ENCODE measurements around the gene EMID1. TPM values are rescaled to one million over a fixed set of nuclear protein-coding genes. Genes with fewer than 3 reads are reported as not detected.

The EMID1 gene
- 0.26 and 0.32 TPM in 2 replicates for total RNA-seq (2014; rRNA removed; shearing (Covaris generic); ENCODE audit: low replicate concordance)

- Histone ChIP-seq H3K4me3 (ENCODE audit: low read length) (no peak within 1 kb of the TSS), H3K9me3 (ENCODE audit: low read length) (no peaks in the 10 kb centered on the region), H3K79me2 (ENCODE audit: low read length) (no peaks in the 10 kb centered on the region), H3K9me2 (replicated peaks; ENCODE audit: insufficient read depth, low read length) (no peaks in the 10 kb centered on the region), H3K27ac (ENCODE audit: low read length) (no peak within 1 kb of the TSS), H3K4me2 (ENCODE audit: low read depth, low read length, poor library complexity, severe bottlenecking) (no peak within 1 kb of the TSS), H3K36me3 (ENCODE audit: insufficient read depth, low read length) (no peaks in the 10 kb centered on the region), H2AFZ (ENCODE audit: low read length) (no peak within 1 kb of the TSS), H4K20me1 (ENCODE audit: insufficient read depth, low read depth, low read length) (peaks cover 18% of the 10 kb centered on the region; the same call in 1 of the 2 replicates), H3K27me3 (ENCODE audit: low read length) (no peaks in the 10 kb centered on the region), H3K4me1 (ENCODE audit: low read length) (peaks cover 19% of the 10 kb centered on the region), H3K9ac (ENCODE audit: low read length) (no peak within 1 kb of the TSS)
- no peak for DNase-seq
These were observed at the start of gene EMID1 for GRCh38 chr22:29205594-29206371. TSS of gene EMID1 (plus strand) at chr22:29205896. CDS start at chr22:29206039, 143 bp downstream.

GRCh38 chr22:29155966-29156365 lies 49.7 kb upstream of the EMID1 start:
- Histone ChIP-seq H3K36me3 (ENCODE audit: insufficient read depth, low read length) (no peaks in the 10 kb centered on the region), H3K27ac (ENCODE audit: low read length) (no peak overlapping the region), H3K9ac (ENCODE audit: low read length) (no peak overlapping the region), H3K79me2 (ENCODE audit: low read length) (no peaks in the 10 kb centered on the region), H3K4me1 (ENCODE audit: low read length) (no peaks in the 10 kb centered on the region), H3K4me2 (ENCODE audit: low read depth, low read length, poor library complexity, severe bottlenecking) (no peak overlapping the region), H4K20me1 (ENCODE audit: insufficient read depth, low read depth, low read length) (no peaks in the 10 kb centered on the region), H3K4me3 (ENCODE audit: low read length) (no peak overlapping the region), H3K9me3 (ENCODE audit: low read length) (no peaks in the 10 kb centered on the region), H2AFZ (ENCODE audit: low read length) (no peak overlapping the region), H3K9me2 (replicated peaks; ENCODE audit: insufficient read depth, low read length) (no peaks in the 10 kb centered on the region), H3K27me3 (ENCODE audit: low read length) (no peaks in the 10 kb centered on the region)
- DNase-seq: no peak

- H3K36me3 ChIP-seq (ENCODE audit: insufficient read depth, low read length): no peaks in the 10 kb centered on the region
- no peak overlapping the region for H3K4me2 ChIP-seq (ENCODE audit: low read depth, low read length, poor library complexity, severe bottlenecking)
- no peaks in the 10 kb centered on the region for H4K20me1 ChIP-seq (ENCODE audit: insufficient read depth, low read depth, low read length)
- DNase-seq: peak; percentile 69
- no peak overlapping the region for H3K4me3 ChIP-seq (ENCODE audit: low read length)
- no peaks in the 10 kb centered on the region for H3K27me3 ChIP-seq (ENCODE audit: low read length)
- no peak overlapping the region for H3K9ac ChIP-seq (ENCODE audit: low read length)
- no peaks in the 10 kb centered on the region for H3K9me2 ChIP-seq (replicated peaks; ENCODE audit: insufficient read depth, low read length)
- no peaks in the 10 kb centered on the region for H3K9me3 ChIP-seq (ENCODE audit: low read length)
- H3K4me1 ChIP-seq (ENCODE audit: low read length): no peaks in the 10 kb centered on the region
- no peak overlapping the region for H2AFZ ChIP-seq (ENCODE audit: low read length)
- no peaks in the 10 kb centered on the region for H3K79me2 ChIP-seq (ENCODE audit: low read length)
- no peak overlapping the region for H3K27ac ChIP-seq (ENCODE audit: low read length)
These were observed 49.2 kb upstream of the EMID1 start for GRCh38 chr22:29156507-29156906.

GRCh38 chr22:29157759-29158535 lies 47.7 kb upstream of the EMID1 start:
- Histone ChIP-seq H3K4me2 (ENCODE audit: low read depth, low read length, poor library complexity, severe bottlenecking) (no peak overlapping the region), H3K4me1 (ENCODE audit: low read length) (no peaks in the 10 kb centered on the region), H2AFZ (ENCODE audit: low read length) (no peak overlapping the region), H3K36me3 (ENCODE audit: insufficient read depth, low read length) (no peaks in the 10 kb centered on the region), H3K79me2 (ENCODE audit: low read length) (no peaks in the 10 kb centered on the region), H4K20me1 (ENCODE audit: insufficient read depth, low read depth, low read length) (no peaks in the 10 kb centered on the region), H3K9ac (ENCODE audit: low read length) (no peak overlapping the region), H3K27me3 (ENCODE audit: low read length) (no peaks in the 10 kb centered on the region), H3K4me3 (ENCODE audit: low read length) (no peak overlapping the region), H3K9me2 (replicated peaks; ENCODE audit: insufficient read depth, low read length) (no peaks in the 10 kb centered on the region), H3K27ac (ENCODE audit: low read length) (no peak overlapping the region), H3K9me3 (ENCODE audit: low read length) (no peaks in the 10 kb centered on the region)
- peak; percentile 60 for DNase-seq

- H3K9me3 ChIP-seq (ENCODE audit: low read length): no peaks in the 10 kb centered on the region
- H3K36me3 ChIP-seq (ENCODE audit: insufficient read depth, low read length): no peaks in the 10 kb centered on the region
- no peaks in the 10 kb centered on the region for H3K79me2 ChIP-seq (ENCODE audit: low read length)
- no peaks in the 10 kb centered on the region for H3K9me2 ChIP-seq (replicated peaks; ENCODE audit: insufficient read depth, low read length)
- H3K27ac ChIP-seq (ENCODE audit: low read length): no peak overlapping the region
- H4K20me1 ChIP-seq (ENCODE audit: insufficient read depth, low read depth, low read length): no peaks in the 10 kb centered on the region
- H3K27me3 ChIP-seq (ENCODE audit: low read length): no peaks in the 10 kb centered on the region
- no peak for DNase-seq
- no peak overlapping the region for H3K9ac ChIP-seq (ENCODE audit: low read length)
- H2AFZ ChIP-seq (ENCODE audit: low read length): no peak overlapping the region
- no peak overlapping the region for H3K4me3 ChIP-seq (ENCODE audit: low read length)
- no peaks in the 10 kb centered on the region for H3K4me1 ChIP-seq (ENCODE audit: low read length)
- no peak overlapping the region for H3K4me2 ChIP-seq (ENCODE audit: low read depth, low read length, poor library complexity, severe bottlenecking)
These were observed 47.1 kb upstream of the EMID1 start for GRCh38 chr22:29158546-29158945.

- Histone ChIP-seq H3K4me2 (ENCODE audit: low read depth, low read length, poor library complexity, severe bottlenecking) (no peak overlapping the region), H3K4me3 (ENCODE audit: low read length) (no peak overlapping the region), H3K27me3 (ENCODE audit: low read length) (no peaks in the 10 kb centered on the region)
These were observed 41.9 kb upstream of the EMID1 start for GRCh38 chr22:29163808-29164207.

GRCh38 chr22:29165321-29166060 lies 40.2 kb upstream of the EMID1 start:
- no peaks in the 10 kb centered on the region for H3K9me2 ChIP-seq (replicated peaks; ENCODE audit: insufficient read depth, low read length)
- no peak overlapping the region for H2AFZ ChIP-seq (ENCODE audit: low read length)
- no peaks in the 10 kb centered on the region for H3K27me3 ChIP-seq (ENCODE audit: low read length)
- H3K79me2 ChIP-seq (ENCODE audit: low read length): no peaks in the 10 kb centered on the region
- no peak for DNase-seq
- H3K27ac ChIP-seq (ENCODE audit: low read length): no peak overlapping the region
- no peaks in the 10 kb centered on the region for H4K20me1 ChIP-seq (ENCODE audit: insufficient read depth, low read depth, low read length)
- no peaks in the 10 kb centered on the region for H3K36me3 ChIP-seq (ENCODE audit: insufficient read depth, low read length)
- no peak overlapping the region for H3K4me3 ChIP-seq (ENCODE audit: low read length)
- H3K4me2 ChIP-seq (ENCODE audit: low read depth, low read length, poor library complexity, severe bottlenecking): no peak overlapping the region
- peaks cover 19% of the 10 kb centered on the region for H3K4me1 ChIP-seq (ENCODE audit: low read length)
- H3K9ac ChIP-seq (ENCODE audit: low read length): no peak overlapping the region
- H3K9me3 ChIP-seq (ENCODE audit: low read length): no peaks in the 10 kb centered on the region

More at GRCh38 chr22:29163808-29164207, 41.9 kb upstream of the EMID1 start:
- peaks cover 19% of the 10 kb centered on the region for H3K4me1 ChIP-seq (ENCODE audit: low read length)
- no peak overlapping the region for H3K9ac ChIP-seq (ENCODE audit: low read length)
- no peaks in the 10 kb centered on the region for H3K9me2 ChIP-seq (replicated peaks; ENCODE audit: insufficient read depth, low read length)
- no peaks in the 10 kb centered on the region for H3K36me3 ChIP-seq (ENCODE audit: insufficient read depth, low read length)
- no peak overlapping the region for H2AFZ ChIP-seq (ENCODE audit: low read length)
- H3K79me2 ChIP-seq (ENCODE audit: low read length): no peaks in the 10 kb centered on the region
- no peak for DNase-seq
- no peaks in the 10 kb centered on the region for H3K9me3 ChIP-seq (ENCODE audit: low read length)
- no peak overlapping the region for H3K27ac ChIP-seq (ENCODE audit: low read length)
- no peaks in the 10 kb centered on the region for H4K20me1 ChIP-seq (ENCODE audit: insufficient read depth, low read depth, low read length)

GRCh38 chr22:29166180-29166579 lies 39.5 kb upstream of the EMID1 start:
- Histone ChIP-seq H3K4me2 (ENCODE audit: low read depth, low read length, poor library complexity, severe bottlenecking) (no peak overlapping the region), H3K9me2 (replicated peaks; ENCODE audit: insufficient read depth, low read length) (no peaks in the 10 kb centered on the region)

More at GRCh38 chr22:29166180-29166579, 39.5 kb upstream of the EMID1 start:
- Histone ChIP-seq H2AFZ (ENCODE audit: low read length) (no peak overlapping the region), H4K20me1 (ENCODE audit: insufficient read depth, low read depth, low read length) (no peaks in the 10 kb centered on the region), H3K4me1 (ENCODE audit: low read length) (peaks cover 19% of the 10 kb centered on the region), H3K27ac (ENCODE audit: low read length) (no peak overlapping the region), H3K4me3 (ENCODE audit: low read length) (no peak overlapping the region), H3K9me3 (ENCODE audit: low read length) (no peaks in the 10 kb centered on the region), H3K36me3 (ENCODE audit: insufficient read depth, low read length) (no peaks in the 10 kb centered on the region), H3K27me3 (ENCODE audit: low read length) (no peaks in the 10 kb centered on the region), H3K79me2 (ENCODE audit: low read length) (no peaks in the 10 kb centered on the region), H3K9ac (ENCODE audit: low read length) (no peak overlapping the region)
- no peak for DNase-seq
